Mesenchymal stem cell (in vitro differentiated cells and primary cell): ENCODE results near the gene KLF12.

Experiments
- DNase-seq: peaks from one replicate; pipeline ENCODE4 v3.0.0-alpha.2; 2013
- H2AFZ ChIP-seq: one replicate; pipeline ENCODE4 v1.6.1; 2013; ENCODE audit warnings: low read depth, mild to moderate bottlenecking, control low read depth, inconsistent platforms, low read length, moderate library complexity
- H2AK5ac ChIP-seq: 2 replicates; pipeline ENCODE4 v1.6.1; 2013; ENCODE audit warnings: low read length, moderate library complexity, mild to moderate bottlenecking, inconsistent platforms; ENCODE audit not compliant: severe bottlenecking
- H2BK120ac ChIP-seq: one replicate; pipeline ENCODE4 v1.6.1; 2013; ENCODE audit warnings: low read depth, mild to moderate bottlenecking, inconsistent platforms, low read length, moderate library complexity
- H2BK12ac ChIP-seq, 2 experiments: one replicate each; pipeline ENCODE4 v1.6.1; 2013; ENCODE audit warnings: inconsistent platforms in 2 of 2, low read length in 2 of 2, mild to moderate bottlenecking in 2 of 2, moderate library complexity in 2 of 2, control low read depth in 1 of 2
- H2BK15ac ChIP-seq: one replicate; pipeline ENCODE4 v1.6.1; 2013; ENCODE audit warnings: mild to moderate bottlenecking, low read depth, inconsistent platforms; ENCODE audit not compliant: poor library complexity, severe bottlenecking
- H2BK5ac ChIP-seq: 2 replicates; pipeline ENCODE4 v1.6.1; 2013; ENCODE audit warnings: low read depth, mild to moderate bottlenecking, low read length, control low read depth, inconsistent platforms; ENCODE audit not compliant: poor library complexity, severe bottlenecking
- H3K14ac ChIP-seq, 2 experiments: one replicate each; pipeline ENCODE4 v1.6.1; 2013; ENCODE audit warnings: inconsistent platforms in 2 of 2, low read length in 2 of 2, control low read depth in 1 of 2, mild to moderate bottlenecking in 1 of 2, moderate library complexity in 1 of 2
- H3K18ac ChIP-seq, 2 experiments: one replicate each; pipeline ENCODE4 v1.6.1; 2013; ENCODE audit warnings: inconsistent platforms in 2 of 2, low read length in 2 of 2, control low read depth in 1 of 2, low read depth in 1 of 2, mild to moderate bottlenecking in 1 of 2
- H3K23ac ChIP-seq, 2 experiments: one replicate each; pipeline ENCODE4 v1.6.1; 2013; ENCODE audit warnings: inconsistent platforms in 2 of 2, low read length in 2 of 2, mild to moderate bottlenecking in 2 of 2, moderate library complexity in 2 of 2, control low read depth in 1 of 2
- H3K27ac ChIP-seq: 2 replicates; pipeline ENCODE4 v1.5.1; 2013; ENCODE audit warnings: mild to moderate bottlenecking, moderate library complexity, low read length, control low read depth, inconsistent platforms; ENCODE audit not compliant: poor library complexity, severe bottlenecking
- H3K27me3 ChIP-seq, 2 experiments: 2 replicates each; pipeline versions ENCODE4 v1.6.1 to v1.7.0; 2013; ENCODE audit warnings: low read length in 2 of 2, mild to moderate bottlenecking in 2 of 2, moderate library complexity in 2 of 2, control low read depth in 1 of 2, inconsistent platforms in 1 of 2; ENCODE audit not compliant: control insufficient read depth in 1 of 2, insufficient read depth in 1 of 2
- H3K36me3 ChIP-seq, 2 experiments: 2 replicates each; pipeline versions ENCODE4 v1.6.1 to v1.7.0; 2013; ENCODE audit warnings: low read length in 2 of 2, control low read depth in 1 of 2, inconsistent platforms in 1 of 2, low read depth in 1 of 2, mild to moderate bottlenecking in 1 of 2; ENCODE audit not compliant: insufficient read depth in 2 of 2, control insufficient read depth in 1 of 2
- H3K4ac ChIP-seq, 2 experiments: one replicate each; pipeline ENCODE4 v1.6.1; 2013; ENCODE audit warnings: inconsistent platforms in 2 of 2, low read length in 2 of 2, mild to moderate bottlenecking in 2 of 2, moderate library complexity in 2 of 2, control low read depth in 1 of 2, low read depth in 1 of 2
- H3K4me1 ChIP-seq: 2 replicates; pipeline ENCODE4 v1.6.1; 2013; ENCODE audit warnings: low read depth, low read length, control low read depth; ENCODE audit not compliant: control insufficient read depth, insufficient read depth
- H3K4me2 ChIP-seq: 2 replicates; pipeline ENCODE4 v1.6.1; 2013; ENCODE audit warnings: low read length, mild to moderate bottlenecking, inconsistent platforms; ENCODE audit not compliant: poor library complexity, severe bottlenecking
- H3K4me3 ChIP-seq, 2 experiments: 2 replicates each; pipeline versions ENCODE4 v1.5.1 to v1.7.0; 2013; ENCODE audit warnings: low read length in 2 of 2, mild to moderate bottlenecking in 2 of 2, control low read depth in 1 of 2, low read depth in 1 of 2; ENCODE audit not compliant: insufficient read depth in 1 of 2
- H3K79me1 ChIP-seq: replicated peaks from 2 replicates; pipeline ENCODE4 v1.6.1; 2013; ENCODE audit warnings: mild to moderate bottlenecking, control low read depth, low read length, inconsistent platforms; ENCODE audit not compliant: poor library complexity, severe bottlenecking
- H3K9ac ChIP-seq: 2 replicates; pipeline ENCODE4 v1.7.0; 2013; ENCODE audit warnings: mild to moderate bottlenecking, low read length, moderate library complexity
- H3K9me3 ChIP-seq: 2 replicates; pipeline ENCODE4 v1.7.0; 2013; ENCODE audit warnings: mild to moderate bottlenecking, low read length; ENCODE audit not compliant: control insufficient read depth
- H4K8ac ChIP-seq: one replicate; pipeline ENCODE4 v1.6.1; 2013; ENCODE audit warnings: inconsistent platforms, mild to moderate bottlenecking, low read length, moderate library complexity
- H4K91ac ChIP-seq: one replicate; pipeline ENCODE4 v1.6.1; 2013; ENCODE audit warnings: mild to moderate bottlenecking, low read length, inconsistent platforms
- WGBS: methylation state at CpG from one replicate; pipeline ENCODE4 v1.1.7; 2013; ENCODE audit warnings: mixed read lengths; 5-methylcytosine and 5-hydroxymethylcytosine counted together

The KLF12 gene

GRCh38 chr13:74111399-74111798 is 22.8 kb downstream of the KLF12 start:
- Histone ChIP-seq H2AK5ac (no peak overlapping the region), H4K8ac (no peak overlapping the region), H3K4me2 (no peak overlapping the region), H3K18ac (no peak overlapping the region), H3K36me3 (no peaks in the 10 kb centered on the region), H3K23ac (no peak overlapping the region), H2AFZ (no peak overlapping the region), H3K9ac (no peak overlapping the region), H4K91ac (no peak overlapping the region), H3K4me1 (peaks cover 3% of the 10 kb centered on the region), H2BK12ac (no peak overlapping the region), H3K9me3 (no peaks in the 10 kb centered on the region), H2BK5ac (no peak overlapping the region), H3K4me3 (no peak overlapping the region), H3K14ac (no peak overlapping the region), H2BK15ac (no peak overlapping the region), H3K79me1 (peaks cover 16% of the 10 kb centered on the region), H3K27ac (no peak overlapping the region), H3K4ac (no peak overlapping the region), H3K27me3 (no peaks in the 10 kb centered on the region), H2BK120ac (no peak overlapping the region)
- no peak for DNase-seq

- H3K36me3 ChIP-seq, result no peaks in the 10 kb centered on the region
- no peak overlapping the region for H3K27ac ChIP-seq
- H3K79me1 ChIP-seq, result peaks cover 15% of the 10 kb centered on the region
- H3K18ac ChIP-seq, result no peak overlapping the region
- no peak overlapping the region for H3K4me2 ChIP-seq
- no peak overlapping the region for H2BK5ac ChIP-seq
- no peak overlapping the region for H3K9ac ChIP-seq
- H2AFZ ChIP-seq, result no peak overlapping the region
- H4K91ac ChIP-seq, result no peak overlapping the region
- no peak overlapping the region for H3K23ac ChIP-seq
- no peak overlapping the region for H3K4ac ChIP-seq
- H2AK5ac ChIP-seq, result no peak overlapping the region
- WGBS, result 87% methylated on average over 4 of the region's 4 CpGs
- peaks cover 3% of the 10 kb centered on the region for H3K4me1 ChIP-seq
- no peak overlapping the region for H3K4me3 ChIP-seq
- H3K27me3 ChIP-seq, result no peaks in the 10 kb centered on the region
- no peak overlapping the region for H4K8ac ChIP-seq
- no peak overlapping the region for H2BK12ac ChIP-seq
- no peak overlapping the region for H3K14ac ChIP-seq
- no peak overlapping the region for H2BK15ac ChIP-seq
- H3K9me3 ChIP-seq, result no peaks in the 10 kb centered on the region
- H2BK120ac ChIP-seq, result no peak overlapping the region
- DNase-seq, result no peak
These were observed 24.2 kb downstream of the KLF12 start for GRCh38 chr13:74110053-74110452.

GRCh38 chr13:74107598-74107997 is 26.6 kb downstream of the KLF12 start:
- no peak overlapping the region for H3K23ac ChIP-seq
- no peak overlapping the region for H3K4me3 ChIP-seq
- H2BK12ac ChIP-seq, result no peak overlapping the region
- no peak overlapping the region for H3K4ac ChIP-seq
- no peak overlapping the region for H2BK15ac ChIP-seq
- no peak overlapping the region for H4K91ac ChIP-seq
- peaks cover 1% of the 10 kb centered on the region for H3K4me1 ChIP-seq
- DNase-seq, result no peak
- no peak overlapping the region for H2BK120ac ChIP-seq
- H2AK5ac ChIP-seq, result no peak overlapping the region
- peaks cover 9% of the 10 kb centered on the region for H3K79me1 ChIP-seq
- H3K27me3 ChIP-seq, result no peaks in the 10 kb centered on the region
- H4K8ac ChIP-seq, result no peak overlapping the region
- H3K9me3 ChIP-seq, result no peaks in the 10 kb centered on the region
- H2AFZ ChIP-seq, result no peak overlapping the region
- H3K36me3 ChIP-seq, result no peaks in the 10 kb centered on the region
- no peak overlapping the region for H3K9ac ChIP-seq
- no peak overlapping the region for H2BK5ac ChIP-seq
- H3K27ac ChIP-seq, result no peak overlapping the region
- no peak overlapping the region for H3K18ac ChIP-seq
- 100% methylated on average over 1 of the region's 3 CpGs for WGBS
- no peak overlapping the region for H3K4me2 ChIP-seq
- H3K14ac ChIP-seq, result no peak overlapping the region

GRCh38 chr13:74105871-74106270 is 28.3 kb downstream of the KLF12 start:
- H2BK15ac ChIP-seq, result no peak overlapping the region
- no peaks in the 10 kb centered on the region for H3K27me3 ChIP-seq
- H4K91ac ChIP-seq, result no peak overlapping the region
- H3K79me1 ChIP-seq, result peaks cover 13% of the 10 kb centered on the region
- peaks cover 9% of the 10 kb centered on the region for H3K9me3 ChIP-seq
- no peak overlapping the region for H3K9ac ChIP-seq
- no peaks in the 10 kb centered on the region for H3K36me3 ChIP-seq
- no peak overlapping the region for H2AK5ac ChIP-seq
- H2BK5ac ChIP-seq, result no peak overlapping the region
- H3K23ac ChIP-seq, result no peak overlapping the region
- H3K4me3 ChIP-seq, result no peak overlapping the region
- no peak overlapping the region for H3K4ac ChIP-seq
- no peak overlapping the region for H2BK12ac ChIP-seq
- H3K4me1 ChIP-seq, result peaks cover 1% of the 10 kb centered on the region
- no peak overlapping the region for H2BK120ac ChIP-seq
- no peak overlapping the region for H3K4me2 ChIP-seq
- DNase-seq, result no peak
- H2AFZ ChIP-seq, result no peak overlapping the region
- no peak overlapping the region for H3K18ac ChIP-seq
- no peak overlapping the region for H3K27ac ChIP-seq
- H3K14ac ChIP-seq, result no peak overlapping the region
- no peak overlapping the region for H4K8ac ChIP-seq
